GM10847 (cell line): Measurements from ENCODE around the gene RAB11FIP4.

Experiments used
- POLR2A ChIP-seq: IDR thresholded peaks from 2 replicates; pipeline ENCODE4 v1.6.1; 2011; ENCODE audit not compliant: insufficient read length; ENCODE audit errors: extremely low read depth

Gene RAB11FIP4

GRCh38 chr17:31582151-31582907 lies 190.9 kb downstream of the RAB11FIP4 start:
- TF ChIP-seq POLR2A: no peak

GRCh38 chr17:31583772-31584356 lies 192.4 kb downstream of the RAB11FIP4 start:
- no peak for TF ChIP-seq POLR2A

GRCh38 chr17:31584438-31585279 lies 193.2 kb downstream of the RAB11FIP4 start:
- TF ChIP-seq POLR2A: no peak

- TF ChIP-seq POLR2A: no peak
Observed at GRCh38 chr17:31585280-31585630, 193.8 kb downstream of the RAB11FIP4 start.

GRCh38 chr17:31586946-31587345 lies 195.5 kb downstream of the RAB11FIP4 start:
- TF ChIP-seq POLR2A: no peak

- no peak for TF ChIP-seq POLR2A
Observed at GRCh38 chr17:31587462-31587861, 196.0 kb downstream of the RAB11FIP4 start.
